Stomach (tissue), 4 donors: ENCODE data around the gene ZFP36L2.

Source experiments
- POLR2A ChIP-seq, 4 donors: fragments of 450-650 bp; IDR thresholded peaks; one replicate each; pipeline ENCODE4 v1.6.1; 2016; ENCODE audit warnings: antibody characterized with exemption in 4 of 4, control low read depth in 2 of 4, mild to moderate bottlenecking in 1 of 4, moderate library complexity in 1 of 4
- POLR2AphosphoS5 ChIP-seq, 3 donors: sonication (generic); formaldehyde crosslinking; IDR thresholded peaks; one replicate each; pipeline ENCODE4 v1.6.1; 2016; ENCODE audit warnings: antibody characterized with exemption in 3 of 3
- TF ChIP-seq, protein P1 (sequence below), 7 experiments: fragments of 450-650 bp in 4 of 7; fragments of 200-600 bp in 3 of 7; sonication (generic) in 3 of 7; IDR thresholded peaks; one replicate each; pipeline ENCODE4 v1.5.1; 2016 to 2019; ENCODE audit warnings: antibody characterized with exemption in 7 of 7, control low read depth in 2 of 7, mild to moderate bottlenecking in 1 of 7

DNA sequence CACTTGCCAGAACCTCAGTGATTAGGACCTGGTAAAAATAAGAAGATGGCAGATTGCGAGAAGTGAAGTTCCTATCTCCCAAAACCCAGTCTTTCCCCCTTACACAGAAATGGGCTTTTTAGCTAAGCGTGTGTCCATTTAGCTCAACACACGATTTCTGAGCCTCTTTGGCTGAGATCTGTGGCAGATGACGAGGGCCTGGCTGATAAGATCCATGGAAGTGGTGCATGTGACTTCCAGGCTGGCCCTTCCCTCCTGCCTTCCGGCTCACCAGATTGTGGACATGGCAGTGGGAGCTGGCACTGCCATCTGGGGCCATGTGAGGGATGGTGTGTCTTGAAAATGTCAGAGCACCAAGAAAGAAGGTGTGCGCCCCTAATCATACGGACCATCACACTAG, 41.0 kb upstream of the ZFP36L2 start:
- TF ChIP-seq POLR2AphosphoS5 (IDR thresholded peaks at IDR 0.05) (no peak), POLR2A (IDR thresholded peaks at IDR 0.05) (no peak)
- TF ChIP-seq, protein P1, sequence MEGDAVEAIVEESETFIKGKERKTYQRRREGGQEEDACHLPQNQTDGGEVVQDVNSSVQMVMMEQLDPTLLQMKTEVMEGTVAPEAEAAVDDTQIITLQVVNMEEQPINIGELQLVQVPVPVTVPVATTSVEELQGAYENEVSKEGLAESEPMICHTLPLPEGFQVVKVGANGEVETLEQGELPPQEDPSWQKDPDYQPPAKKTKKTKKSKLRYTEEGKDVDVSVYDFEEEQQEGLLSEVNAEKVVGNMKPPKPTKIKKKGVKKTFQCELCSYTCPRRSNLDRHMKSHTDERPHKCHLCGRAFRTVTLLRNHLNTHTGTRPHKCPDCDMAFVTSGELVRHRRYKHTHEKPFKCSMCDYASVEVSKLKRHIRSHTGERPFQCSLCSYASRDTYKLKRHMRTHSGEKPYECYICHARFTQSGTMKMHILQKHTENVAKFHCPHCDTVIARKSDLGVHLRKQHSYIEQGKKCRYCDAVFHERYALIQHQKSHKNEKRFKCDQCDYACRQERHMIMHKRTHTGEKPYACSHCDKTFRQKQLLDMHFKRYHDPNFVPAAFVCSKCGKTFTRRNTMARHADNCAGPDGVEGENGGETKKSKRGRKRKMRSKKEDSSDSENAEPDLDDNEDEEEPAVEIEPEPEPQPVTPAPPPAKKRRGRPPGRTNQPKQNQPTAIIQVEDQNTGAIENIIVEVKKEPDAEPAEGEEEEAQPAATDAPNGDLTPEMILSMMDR (IDR thresholded peaks at IDR 0.05): no peak
